H9 (cell line): Measurements from ENCODE around the gene MOV10. TPM values are rescaled to one million over a fixed set of nuclear protein-coding genes. Genes with fewer than 3 reads are reported as not detected.

Experiments
- DNase-seq: peaks from one replicate; pipeline ENCODE4 v3.0.0-alpha.2; 2017
- H2AFZ ChIP-seq: one replicate; pipeline ENCODE4 v1.6.1; 2013; ENCODE audit warnings: mild to moderate bottlenecking, low read length, control low read depth, moderate library complexity
- H2AK5ac ChIP-seq: 2 replicates; pipeline ENCODE4 v1.6.1; 2013; ENCODE audit warnings: low read length, control low read depth, mixed read lengths; ENCODE audit not compliant: insufficient read length
- H2BK120ac ChIP-seq: one replicate; pipeline ENCODE4 v1.6.1; 2013; ENCODE audit warnings: low read depth, mild to moderate bottlenecking, low read length, control low read depth, inconsistent platforms; ENCODE audit not compliant: poor library complexity, severe bottlenecking
- H2BK12ac ChIP-seq: 2 replicates; pipeline ENCODE4 v1.6.1; 2013; ENCODE audit warnings: low read length, control low read depth, mixed read lengths, low read depth; ENCODE audit not compliant: insufficient read length
- H2BK15ac ChIP-seq: 2 replicates; pipeline ENCODE4 v1.6.1; 2013; ENCODE audit warnings: low read depth, low read length, control low read depth
- H2BK20ac ChIP-seq: one replicate; pipeline ENCODE4 v1.6.1; 2013; ENCODE audit warnings: low read depth, mild to moderate bottlenecking, low read length, control low read depth, inconsistent platforms; ENCODE audit not compliant: poor library complexity, severe bottlenecking
- H2BK5ac ChIP-seq: 2 replicates; pipeline ENCODE4 v1.6.1; 2013; ENCODE audit warnings: low read length, control low read depth, mixed read lengths; ENCODE audit not compliant: insufficient read length
- H3K14ac ChIP-seq: 2 replicates; pipeline ENCODE4 v1.6.1; 2013; ENCODE audit warnings: low read length, control low read depth; ENCODE audit not compliant: insufficient read depth
- H3K18ac ChIP-seq: 2 replicates; pipeline ENCODE4 v1.6.1; 2013; ENCODE audit warnings: low read depth, mild to moderate bottlenecking, mixed read lengths, low read length, control low read depth; ENCODE audit not compliant: insufficient read length
- H3K23ac ChIP-seq: 2 replicates; pipeline ENCODE4 v1.6.1; 2013; ENCODE audit warnings: low read length, control low read depth, mixed read lengths, low read depth; ENCODE audit not compliant: insufficient read length
- H3K23me2 ChIP-seq: 2 replicates; pipeline ENCODE4 v1.6.1; 2013; ENCODE audit warnings: low read depth, mild to moderate bottlenecking, mixed read lengths, low read length, control low read depth; ENCODE audit not compliant: insufficient read length, poor library complexity, severe bottlenecking
- H3K27ac ChIP-seq: 2 replicates; pipeline ENCODE4 v1.5.1; 2013; ENCODE audit warnings: low read length, control low read depth, mixed read lengths, low read depth; ENCODE audit not compliant: insufficient read length
- H3K27me3 ChIP-seq: 2 replicates; pipeline ENCODE4 v1.6.1; 2013; ENCODE audit warnings: low read length, control low read depth, inconsistent platforms; ENCODE audit not compliant: insufficient read depth
- H3K4ac ChIP-seq: 2 replicates; pipeline ENCODE4 v1.6.1; 2013; ENCODE audit warnings: low read depth, mild to moderate bottlenecking, control low read depth, inconsistent platforms, low read length, moderate library complexity
- H3K4me1 ChIP-seq: 2 replicates; pipeline ENCODE4 v1.6.1; 2013; ENCODE audit warnings: low read length, control low read depth, inconsistent platforms; ENCODE audit not compliant: insufficient read depth
- H3K4me2 ChIP-seq: 2 replicates; pipeline ENCODE4 v1.6.1; 2013; ENCODE audit warnings: low read length, control low read depth, mixed read lengths; ENCODE audit not compliant: insufficient read length, insufficient read depth
- H3K56ac ChIP-seq: 2 replicates; pipeline ENCODE4 v1.6.1; 2013; ENCODE audit warnings: low read depth, mild to moderate bottlenecking, mixed read lengths, low read length, control low read depth; ENCODE audit not compliant: insufficient read length
- H3K79me1 ChIP-seq: 2 replicates; pipeline ENCODE4 v1.6.1; 2013; ENCODE audit warnings: low read depth, mild to moderate bottlenecking, moderate library complexity, low read length, control low read depth, inconsistent platforms; ENCODE audit not compliant: insufficient read depth, poor library complexity, severe bottlenecking
- H3K79me2 ChIP-seq: 2 replicates; pipeline ENCODE4 v1.6.1; 2013; ENCODE audit warnings: low read length, control low read depth, inconsistent platforms; ENCODE audit not compliant: insufficient read depth
- H3K9ac ChIP-seq: 2 replicates; pipeline ENCODE4 v1.6.1; 2013; ENCODE audit warnings: low read length, control low read depth, mixed read lengths; ENCODE audit not compliant: insufficient read length; ENCODE audit errors: extremely low read depth
- H3K9me3 ChIP-seq: one replicate; pipeline ENCODE4 v1.6.1; 2013; ENCODE audit warnings: low read depth, low read length, inconsistent platforms; ENCODE audit not compliant: control insufficient read depth
- H3T11ph ChIP-seq: one replicate; pipeline ENCODE4 v1.6.1; 2013; ENCODE audit warnings: mild to moderate bottlenecking, low read length, control low read depth, inconsistent platforms
- H4K20me1 ChIP-seq: one replicate; pipeline ENCODE4 v1.6.1; 2013; ENCODE audit not compliant: control insufficient read depth, insufficient read length, insufficient read depth
- H4K5ac ChIP-seq: 2 replicates; pipeline ENCODE4 v1.6.1; 2013; ENCODE audit warnings: low read depth, mild to moderate bottlenecking, mixed read lengths, low read length, control low read depth; ENCODE audit not compliant: insufficient read length
- H4K8ac ChIP-seq: replicated peaks from 2 replicates; pipeline ENCODE4 v1.6.1; 2013; ENCODE audit warnings: low read length, control low read depth, mixed read lengths, low read depth; ENCODE audit not compliant: insufficient read length
- H4K91ac ChIP-seq: 2 replicates; pipeline ENCODE4 v1.6.1; 2013; ENCODE audit warnings: low read depth, mild to moderate bottlenecking, moderate library complexity, mixed read lengths, low read length, control low read depth; ENCODE audit not compliant: insufficient read length
- H3K27ac Mint-ChIP-seq, 3 experiments: 2 replicates in 2 of 3; 3 replicates in 1 of 3; pipeline ENCODE4 v1.8.0; 2020 to 2021; ENCODE audit warnings: mixed read lengths in 3 of 3, mild to moderate bottlenecking in 1 of 3, moderate library complexity in 1 of 3
- H3K27me3 Mint-ChIP-seq: 2 replicates; pipeline ENCODE4 v1.8.0; 2021; ENCODE audit warnings: low read depth, mild to moderate bottlenecking, moderate library complexity, mixed read lengths
- H3K36me3 Mint-ChIP-seq, 3 experiments: 2 replicates in 2 of 3; 3 replicates in 1 of 3; pipeline ENCODE4 v1.8.0; 2020 to 2021; ENCODE audit warnings: low read depth in 3 of 3, mixed read lengths in 3 of 3; ENCODE audit not compliant: insufficient read depth in 1 of 3
- H3K4me1 Mint-ChIP-seq, 2 experiments: 2 replicates each; pipeline ENCODE4 v1.8.0; 2020; ENCODE audit warnings: mixed read lengths in 2 of 2
- H3K4me3 Mint-ChIP-seq, 2 experiments: 2 replicates in 1 of 2; 3 replicates in 1 of 2; pipeline ENCODE4 v1.8.0; 2020 to 2021; ENCODE audit warnings: mild to moderate bottlenecking in 2 of 2, mixed read lengths in 2 of 2, moderate library complexity in 1 of 2
- H3K9me3 Mint-ChIP-seq, 2 experiments: 2 replicates in 1 of 2; 3 replicates in 1 of 2; pipeline ENCODE4 v1.8.0; 2020; ENCODE audit warnings: mild to moderate bottlenecking in 2 of 2, mixed read lengths in 2 of 2, moderate library complexity in 1 of 2
- CTCF ChIP-seq: fragments of 200-600 bp; sonication (generic); conservative IDR thresholded peaks from 3 replicates; pipeline ENCODE4 v1.8.0; 2021; ENCODE audit warnings: antibody characterized with exemption, mild to moderate bottlenecking
- WGBS: extraction: QIAGEN DNeasy Blood & Tissue Kit; methylation state at CpG from one replicate; pipeline ENCODE4 v1.1.7; 2013; ENCODE audit warnings: missing lambda C conversion rate, low lambda C conversion rate, mixed read lengths; ENCODE audit not compliant: insufficient read length; ENCODE audit errors: extremely low coverage; 5-methylcytosine and 5-hydroxymethylcytosine counted together
- total RNA-seq: library from RNA; stranded (reverse); gene quantifications from 2 replicates; pipeline ENCODE4 v1.2.1, GENCODE V29; 2021

The MOV10 gene
- total RNA-seq, 1 experiment from 2014 or later = 77.8 TPM

- no peak overlapping the region for H2BK15ac ChIP-seq
- H4K8ac ChIP-seq = no peak overlapping the region
- H2BK120ac ChIP-seq = no peak overlapping the region
- H3K23ac ChIP-seq = no peak overlapping the region
- H3K56ac ChIP-seq = no peak overlapping the region
- H3K18ac ChIP-seq = no peak overlapping the region
- H3K14ac ChIP-seq = no peak overlapping the region
- H3K27ac ChIP-seq = no peak overlapping the region
- H4K5ac ChIP-seq = no peak overlapping the region
- no peak overlapping the region for H3K4ac ChIP-seq
- H3T11ph ChIP-seq = no peak overlapping the region
- no peak for DNase-seq
- no peak overlapping the region for H2AK5ac ChIP-seq
- H3K4me1 ChIP-seq = no peaks in the 10 kb centered on the region
- H3K27me3 Mint-ChIP-seq = no peaks in the 10 kb centered on the region
- H3K36me3 Mint-ChIP-seq = peaks cover 0 to 25% (median 5%) of the 10 kb centered on the region in 3 experiments; a peak in 3 of 7 replicates
- no peak overlapping the region for H2BK20ac ChIP-seq
- no peak overlapping the region for H3K9ac ChIP-seq
- no peak overlapping the region for H3K4me2 ChIP-seq
- no peaks in the 10 kb centered on the region for H3K27me3 ChIP-seq
- no CpG with 5 or more reads among the region's 2 CpGs for WGBS
- H3K27ac Mint-ChIP-seq = no peak overlapping the region
- no peak overlapping the region for H4K91ac ChIP-seq
- H3K79me2 ChIP-seq = peaks cover 26% of the 10 kb centered on the region; the same call in 1 of the 2 replicates
- no peaks in the 10 kb centered on the region for H3K9me3 Mint-ChIP-seq
- H3K9me3 ChIP-seq = no peaks in the 10 kb centered on the region
- no peak overlapping the region for H2BK5ac ChIP-seq
- no peak overlapping the region for H2BK12ac ChIP-seq
- no peaks in the 10 kb centered on the region for H3K23me2 ChIP-seq
- H2AFZ ChIP-seq = no peak overlapping the region
- H3K4me1 Mint-ChIP-seq = no peaks in the 10 kb centered on the region
- TF ChIP-seq CTCF = no peak
- no peak overlapping the region for H3K4me3 Mint-ChIP-seq
- no peaks in the 10 kb centered on the region for H4K20me1 ChIP-seq
- H3K79me1 ChIP-seq = peaks cover 9% of the 10 kb centered on the region
Measured at GRCh38 chr1:112628516-112628915, 45.9 kb upstream of the MOV10 start.
